NOMO-1 treated with DMSO at 0.1 percent for 48 hours (cell line): ENCODE results near the gene RMI2.

Experiments
- DNase-seq: peaks from one replicate; lab custom pipeline; 2025; ENCODE audit not compliant: unreplicated experiment; lab: John Stamatoyannopoulos, UW

The RMI2 gene

GRCh38 chr16:11396241-11397048 is 51.2 kb downstream of the RMI2 start:
- DNase-seq: peak; percentile 8

GRCh38 chr16:11398136-11398535 is 52.9 kb downstream of the RMI2 start:
- no peak for DNase-seq

- no peak for DNase-seq
Measured at GRCh38 chr16:11398851-11399250, 53.6 kb downstream of the RMI2 start.

- DNase-seq: no peak
Measured at GRCh38 chr16:11399261-11399831, 54.1 kb downstream of the RMI2 start.

GRCh38 chr16:11400076-11400475 is 54.8 kb downstream of the RMI2 start:
- no peak for DNase-seq
